Astrocyte of the spinal cord (primary cell): ENCODE results near the gene WASF2.
"Not testable (repeated sequence)": the region's sequence is repeated elsewhere in the genome, so short reads cannot be mapped to it uniquely, and the experiment has no call there.

ENCODE experiments used
- DNase-seq: peaks from one replicate; pipeline ENCODE4 v3.0.0; 2011; ENCODE audit warnings: low read depth, low spot score
- H3K4me3 ChIP-seq: 2 replicates; pipeline ENCODE4 v1.5.1; 2011; ENCODE audit warnings: low read depth, mild to moderate bottlenecking, low read length, moderate library complexity
- CTCF ChIP-seq: IDR thresholded peaks from 2 replicates; pipeline ENCODE4 v1.5.1; 2012; ENCODE audit warnings: low read depth, mild to moderate bottlenecking, low read length, inconsistent platforms
- in situ Hi-C: cut with HindIII; loops from 2 replicates; pipeline ENCODE4 v1.10.0; 2017; ENCODE audit warnings: low sequenced_read_pairs

Gene WASF2

GRCh38 chr1:27506703-27507102 lies 16.7 kb upstream of the WASF2 start:
- DNase-seq = no peak
- H3K4me3 ChIP-seq = no peak overlapping the region
- in situ Hi-C loops = no loop called here
- no peak for TF ChIP-seq CTCF

- in situ Hi-C loops = no loop called here
These were observed 15.4 kb upstream of the WASF2 start for GRCh38 chr1:27505420-27505680.

GRCh38 chr1:27504588-27505419 lies 14.8 kb upstream of the WASF2 start:
- DNase-seq = peak; percentile 69
- in situ Hi-C loops = no loop called here
- H3K4me3 ChIP-seq = no peak overlapping the region
- TF ChIP-seq CTCF = no peak

More at GRCh38 chr1:27505420-27505680, 15.4 kb upstream of the WASF2 start:
- TF ChIP-seq CTCF = no peak
- DNase-seq = no peak
- H3K4me3 ChIP-seq = no peak overlapping the region

GRCh38 chr1:27503844-27504587 lies 14.0 kb upstream of the WASF2 start:
- DNase-seq = no peak
- TF ChIP-seq CTCF = no peak
- in situ Hi-C loops = no loop called here
- H3K4me3 ChIP-seq = no peak overlapping the region

- no peak for DNase-seq
- in situ Hi-C loops = no loop called here
- no peak for TF ChIP-seq CTCF
- no peak overlapping the region for H3K4me3 ChIP-seq
These were observed 13.1 kb upstream of the WASF2 start for GRCh38 chr1:27503033-27503432.

GRCh38 chr1:27501159-27501558 lies 11.2 kb upstream of the WASF2 start:
- H3K4me3 ChIP-seq, DNase-seq, in situ Hi-C loops: not testable (repeated sequence)

- in situ Hi-C loops = no loop called here
- TF ChIP-seq CTCF = no peak
- no peak for DNase-seq
- H3K4me3 ChIP-seq = no peak overlapping the region
These were observed 9.2 kb upstream of the WASF2 start for GRCh38 chr1:27499142-27499541.
